ENCODE measurements around the gene BRMS1L.
"Not testable (repeated sequence)": the region's sequence is repeated elsewhere in the genome, so short reads cannot be mapped to it uniquely, and the experiment has no call there.

BRMS1L gene

DNA sequence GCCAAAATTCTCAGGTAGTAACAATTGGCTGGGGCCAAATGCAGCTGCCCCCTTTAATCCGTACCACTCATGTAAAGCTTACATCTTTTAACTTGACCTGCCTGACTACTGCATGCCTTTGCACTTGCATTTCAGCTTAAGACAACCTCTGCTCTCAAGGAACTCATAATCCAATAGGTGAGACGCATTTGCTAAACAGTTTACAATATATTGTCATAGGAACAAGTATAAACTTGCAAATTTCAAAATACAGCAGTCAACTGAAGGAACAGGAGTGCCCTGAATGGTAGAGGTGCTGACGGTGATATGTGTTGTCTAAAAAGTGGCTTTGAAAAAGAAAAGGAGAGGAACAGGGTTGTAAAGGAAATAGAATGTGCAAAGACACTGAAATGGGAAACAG lies 3.6 kb upstream of the BRMS1L start:
- no peak for DNase-seq

DNA sequence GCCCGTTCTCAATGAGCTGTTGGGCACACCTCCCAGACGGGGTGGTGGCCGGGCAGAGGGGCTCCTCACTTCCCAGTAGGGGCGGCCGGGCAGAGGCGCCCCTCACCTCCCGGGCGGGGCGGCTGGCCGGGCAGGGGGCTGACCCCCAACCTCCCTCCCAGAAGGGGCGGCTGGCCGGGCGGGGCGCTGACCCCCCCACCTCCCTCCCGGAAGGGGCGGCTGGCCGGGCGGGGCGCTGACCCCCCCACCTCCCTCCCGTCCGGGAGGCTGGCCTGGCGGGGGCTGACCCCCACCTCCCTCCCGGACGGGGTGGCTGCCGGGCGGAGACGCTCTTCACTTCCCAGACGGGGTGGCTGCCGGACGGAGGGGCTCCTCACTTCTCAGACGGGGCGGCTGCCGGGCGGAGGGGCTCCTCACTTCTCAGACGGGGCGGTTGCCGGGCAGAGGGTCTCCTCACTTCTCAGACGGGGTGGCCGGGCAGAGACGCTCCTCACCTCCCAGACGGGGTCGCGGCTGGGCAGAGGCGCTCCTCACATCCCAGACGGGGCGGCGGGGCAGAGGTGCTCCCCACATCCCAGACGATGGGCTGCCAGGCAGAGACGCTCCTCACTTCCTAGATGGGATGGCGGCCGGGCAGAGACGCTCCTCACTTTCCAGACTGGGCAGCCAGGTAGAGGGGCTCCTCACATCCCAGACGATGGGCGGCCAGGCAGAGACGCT lies 1.5 kb upstream of the BRMS1L start:
- not testable (repeated sequence) for DNase-seq

- no peak for DNase-seq
These were observed 245 bp upstream of the BRMS1L start for GRCh38 chr14:35825968-35826217.

GRCh38 chr14:35826952-35827416 lies 846 bp downstream of the BRMS1L start:
- DNase-seq, result no peak

DNA sequence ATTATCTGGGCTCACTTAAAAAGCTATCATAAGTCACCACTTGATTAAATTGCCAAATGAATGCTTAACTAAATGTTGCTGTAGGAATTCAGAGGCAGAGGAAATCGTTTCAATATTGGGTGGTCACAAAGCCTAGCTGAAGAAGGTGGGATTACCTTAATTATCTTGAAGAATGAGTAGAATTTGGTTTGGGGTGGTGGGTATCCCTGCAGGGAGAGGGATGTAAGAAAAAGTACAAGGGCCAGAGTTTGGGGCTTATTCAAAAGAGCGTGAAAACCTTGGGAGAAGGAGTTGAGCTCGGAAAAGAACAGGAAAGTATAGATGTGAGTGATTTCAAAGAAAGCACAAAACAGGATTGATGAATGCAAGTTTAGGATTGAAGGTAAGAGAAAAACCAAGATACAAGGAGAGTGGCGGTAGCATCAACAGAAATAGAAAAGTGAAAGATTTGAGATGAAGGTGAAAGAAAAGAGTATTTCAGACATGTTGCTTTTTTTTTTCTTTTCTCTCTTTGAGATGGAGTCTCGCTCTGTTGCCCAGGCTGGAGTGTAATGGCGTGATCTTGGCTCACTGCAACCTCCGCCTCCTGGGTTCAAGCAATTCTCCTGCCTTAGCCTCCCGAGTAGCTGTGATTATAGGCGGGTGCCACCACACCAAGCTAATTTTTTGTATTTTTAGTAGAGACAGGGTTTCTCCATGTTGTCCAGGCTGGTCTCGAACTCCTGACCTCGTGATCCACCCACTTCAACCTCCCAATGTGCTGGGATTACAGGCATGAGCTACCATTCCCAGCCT lies 1.7 kb downstream of the BRMS1L start:
- DNase-seq, result no peak

DNA sequence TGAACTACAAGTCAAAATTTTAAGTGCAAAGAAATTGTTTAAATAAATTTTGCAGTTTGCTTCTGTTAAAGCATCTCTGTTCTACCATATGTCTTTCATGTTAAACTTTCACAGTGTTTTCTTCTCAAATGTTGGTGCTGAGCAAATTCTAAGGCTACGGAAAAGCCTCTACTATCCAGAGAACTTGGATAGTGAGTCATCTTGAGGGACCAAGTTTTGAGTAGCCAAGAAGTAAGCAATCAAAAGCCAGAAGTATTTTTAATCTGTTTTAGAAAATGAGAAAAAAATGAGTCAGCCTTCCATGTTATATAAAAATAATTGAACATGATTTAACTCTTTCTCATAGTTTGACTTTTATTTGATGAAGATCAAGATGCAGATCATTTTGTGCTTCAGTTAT lies 3.3 kb downstream of the BRMS1L start:
- DNase-seq, result peak; percentile 13

- DNase-seq, result no peak
These were observed 9.3 kb downstream of the BRMS1L start for GRCh38 chr14:35835208-35835982.

- not testable (repeated sequence) for DNase-seq
These were observed 15.6 kb downstream of the BRMS1L start for GRCh38 chr14:35841704-35842103.

GRCh38 chr14:35842245-35842644 lies 16.1 kb downstream of the BRMS1L start:
- DNase-seq, result not testable (repeated sequence)

DNA sequence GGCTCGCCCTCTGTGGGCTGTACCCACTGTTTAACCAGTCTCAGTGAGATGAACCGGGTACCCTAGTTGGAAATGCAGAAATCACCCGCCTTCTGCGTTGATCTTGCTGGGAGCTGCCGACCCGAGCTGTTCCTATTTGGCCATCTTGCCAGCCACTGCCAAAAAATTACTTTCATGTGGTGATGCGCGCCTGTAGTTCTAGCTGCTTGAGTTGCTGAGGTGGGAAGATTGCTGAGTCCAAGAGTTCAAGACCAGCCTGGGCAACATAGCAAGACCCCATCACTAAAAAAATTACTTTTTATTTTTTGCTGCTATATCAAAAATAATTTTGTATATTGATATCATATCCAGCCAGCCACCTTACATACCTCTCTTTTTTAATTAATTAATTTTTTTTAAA lies 18.4 kb downstream of the BRMS1L start:
- DNase-seq, result no peak

DNA sequence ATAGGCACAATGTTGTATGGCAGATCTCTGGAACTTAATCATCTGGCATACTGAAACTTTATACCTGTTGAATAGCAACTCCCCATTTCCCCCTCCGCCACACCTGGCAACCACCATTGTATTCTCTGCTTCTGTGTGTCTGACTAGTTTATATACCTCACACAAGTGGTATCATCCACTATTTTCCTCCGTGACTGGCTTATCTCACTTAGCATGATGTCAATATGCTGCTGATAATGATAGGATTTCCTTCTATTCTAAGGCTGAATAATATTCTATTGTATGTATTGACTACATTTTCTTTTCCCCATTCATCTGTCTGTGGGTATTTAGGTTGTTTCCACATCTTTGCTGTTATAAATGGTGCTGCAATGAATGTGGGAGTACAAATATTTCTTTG lies 21.5 kb downstream of the BRMS1L start:
- no peak for DNase-seq

GRCh38 chr14:35849122-35849521 lies 23.0 kb downstream of the BRMS1L start:
- no peak for DNase-seq

- no peak for DNase-seq
These were observed 25.7 kb downstream of the BRMS1L start for GRCh38 chr14:35851823-35852222.

DNA sequence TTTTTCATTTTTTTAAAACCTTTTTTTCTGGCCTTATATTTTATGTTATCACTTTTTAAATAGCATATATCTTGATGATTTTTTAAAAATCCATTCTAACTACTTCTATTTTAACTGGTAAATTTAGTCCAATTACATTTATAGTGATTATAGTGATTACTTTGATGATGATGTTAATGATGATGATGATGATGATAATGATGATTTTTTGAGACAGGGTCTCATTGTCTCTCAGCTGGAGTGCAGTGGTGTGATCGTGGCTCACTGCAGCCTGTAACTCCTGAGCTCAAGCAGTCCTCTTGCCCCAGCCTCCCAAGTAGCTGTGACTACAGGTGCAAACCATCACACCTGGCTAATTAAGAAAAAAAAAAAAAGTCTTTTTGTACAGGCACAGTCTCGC lies 27.1 kb downstream of the BRMS1L start:
- DNase-seq, result no peak

GRCh38 chr14:35854696-35855270 lies 28.6 kb downstream of the BRMS1L start:
- no peak for DNase-seq

- no peak for DNase-seq
These were observed 29.8 kb downstream of the BRMS1L start for GRCh38 chr14:35855876-35856481.

- peak; percentile 61 for DNase-seq
These were observed 32.5 kb downstream of the BRMS1L start for GRCh38 chr14:35858521-35859209.

- no peak for DNase-seq
These were observed 35.2 kb downstream of the BRMS1L start for GRCh38 chr14:35861204-35861868.

DNA sequence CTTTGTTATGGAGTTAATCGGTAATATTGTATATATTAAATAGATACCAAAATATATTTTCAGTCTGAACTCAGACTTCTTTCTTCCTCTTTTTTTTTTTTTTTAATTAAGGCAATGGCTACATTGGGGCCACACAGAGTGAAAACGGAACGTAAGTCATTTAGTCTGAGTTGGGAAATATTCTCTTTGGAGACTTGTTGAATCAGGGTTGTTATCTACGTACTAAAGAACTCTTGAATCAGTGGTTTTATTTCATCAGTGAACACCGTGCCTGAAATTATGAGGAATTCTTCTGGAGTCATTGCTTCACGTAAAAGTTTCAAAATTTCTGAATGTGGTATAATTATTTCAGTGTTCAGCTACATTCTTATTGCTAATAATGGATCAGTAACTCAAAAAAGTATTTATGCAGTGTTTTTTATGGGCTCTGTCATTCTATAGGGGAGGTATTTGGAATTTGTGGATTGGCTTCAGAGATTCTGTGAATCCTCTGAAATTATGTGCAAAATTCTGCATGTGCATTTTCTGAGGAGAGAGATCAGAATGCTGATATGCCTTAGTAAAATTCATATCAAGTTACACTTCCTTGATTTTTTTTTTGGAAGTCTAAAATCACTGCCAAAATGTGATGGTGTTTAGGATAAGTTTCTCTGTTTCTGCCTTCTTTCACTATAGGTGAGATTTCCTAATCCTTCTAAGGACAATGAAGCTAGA lies 39.6 kb downstream of the BRMS1L start:
- DNase-seq, result no peak

DNA sequence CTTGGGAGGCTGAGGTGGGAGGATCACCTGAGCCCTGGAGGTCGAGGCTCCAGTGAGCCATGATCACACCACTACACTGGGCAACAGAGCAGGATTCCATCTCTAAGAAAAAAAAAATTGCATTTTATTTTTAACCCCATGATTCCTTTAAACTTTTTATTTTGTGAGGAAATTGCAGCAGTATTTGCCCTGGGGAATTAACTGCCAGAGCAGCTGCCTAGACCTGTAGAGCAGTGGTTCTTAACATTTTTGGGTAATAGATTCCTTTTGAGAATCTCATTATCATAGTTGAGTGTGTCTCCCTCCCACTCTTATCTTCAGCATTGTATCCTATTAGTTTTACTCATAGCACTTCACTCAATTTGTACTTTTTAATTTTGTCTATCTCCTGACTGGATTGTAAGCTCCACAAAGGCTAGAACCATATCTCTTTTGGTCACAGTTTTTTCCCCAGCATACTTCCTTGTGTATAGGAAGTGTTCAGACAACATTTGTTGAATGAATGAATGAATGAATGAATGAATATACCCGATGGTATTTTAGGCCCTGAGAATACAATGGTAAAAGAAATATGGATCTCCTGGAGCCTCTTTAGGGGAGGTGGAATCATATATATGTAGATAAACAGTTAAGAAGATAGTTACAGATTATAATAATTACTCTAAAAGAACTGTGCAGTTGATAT lies 40.6 kb downstream of the BRMS1L start:
- DNase-seq, result no peak

DNA sequence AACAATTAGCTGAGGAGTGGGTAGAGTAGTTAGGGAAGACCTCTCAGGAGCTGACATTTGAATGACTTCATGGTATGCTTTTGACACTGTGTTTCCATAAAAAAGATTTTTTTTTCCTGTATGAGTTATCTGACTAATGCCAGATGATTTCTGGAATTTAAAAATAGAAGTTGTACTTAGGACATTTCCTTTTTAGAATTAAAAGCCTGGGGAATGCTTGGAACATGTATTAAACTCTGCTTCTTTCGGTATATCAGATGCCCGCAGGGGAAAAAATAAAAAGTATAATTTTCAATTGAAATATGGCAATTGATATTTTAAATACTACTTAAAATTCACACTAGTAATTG lies 41.1 kb downstream of the BRMS1L start:
- DNase-seq, result peak; percentile 8
